ENCODE results near the gene OR52E6.

- TF ChIP-seq CTCF (IDR thresholded peaks at IDR 0.05) (no peak), POLR2A (IDR thresholded peaks at IDR 0.05) (no peak)
Measured at GRCh38 chr11:5887661-5888060, 46.0 kb upstream of the OR52E6 start.
